ENCODE data around the gene YIPF4.
"Not testable (repeated sequence)": the region's sequence is repeated elsewhere in the genome, so short reads cannot be mapped to it uniquely, and the experiment has no call there.

YIPF4 gene

DNA sequence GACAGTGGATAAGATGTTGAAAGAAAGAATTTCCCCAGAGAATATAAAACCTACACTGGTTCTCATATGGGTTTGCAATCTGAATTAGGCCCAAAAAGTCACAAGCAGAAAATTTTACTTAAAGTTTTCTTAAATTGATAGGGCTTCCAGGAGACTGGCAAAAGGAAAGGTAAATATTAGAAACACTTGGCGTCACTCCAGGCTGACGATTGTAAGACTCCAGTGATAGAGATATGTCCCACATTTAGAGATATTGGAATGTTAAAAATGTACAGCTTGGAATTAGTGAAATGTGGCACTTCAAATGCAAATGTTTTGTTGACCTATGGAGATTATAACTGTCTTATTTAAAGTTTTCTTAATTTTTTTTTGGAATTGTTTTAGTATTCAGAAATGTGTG is 14.0 kb downstream of the YIPF4 start:
- CTCF ChIA-PET: no interaction called here
- POLR2A ChIA-PET: no interaction called here
- TF ChIP-seq, protein P1, sequence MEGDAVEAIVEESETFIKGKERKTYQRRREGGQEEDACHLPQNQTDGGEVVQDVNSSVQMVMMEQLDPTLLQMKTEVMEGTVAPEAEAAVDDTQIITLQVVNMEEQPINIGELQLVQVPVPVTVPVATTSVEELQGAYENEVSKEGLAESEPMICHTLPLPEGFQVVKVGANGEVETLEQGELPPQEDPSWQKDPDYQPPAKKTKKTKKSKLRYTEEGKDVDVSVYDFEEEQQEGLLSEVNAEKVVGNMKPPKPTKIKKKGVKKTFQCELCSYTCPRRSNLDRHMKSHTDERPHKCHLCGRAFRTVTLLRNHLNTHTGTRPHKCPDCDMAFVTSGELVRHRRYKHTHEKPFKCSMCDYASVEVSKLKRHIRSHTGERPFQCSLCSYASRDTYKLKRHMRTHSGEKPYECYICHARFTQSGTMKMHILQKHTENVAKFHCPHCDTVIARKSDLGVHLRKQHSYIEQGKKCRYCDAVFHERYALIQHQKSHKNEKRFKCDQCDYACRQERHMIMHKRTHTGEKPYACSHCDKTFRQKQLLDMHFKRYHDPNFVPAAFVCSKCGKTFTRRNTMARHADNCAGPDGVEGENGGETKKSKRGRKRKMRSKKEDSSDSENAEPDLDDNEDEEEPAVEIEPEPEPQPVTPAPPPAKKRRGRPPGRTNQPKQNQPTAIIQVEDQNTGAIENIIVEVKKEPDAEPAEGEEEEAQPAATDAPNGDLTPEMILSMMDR (IDR thresholded peaks at IDR 0.05; ENCODE audit: insufficient read depth, low read length, missing control alignments): no peak
- H3K4me3 ChIP-seq (ENCODE audit: low read depth, low read length): no peak overlapping the region
- DNase-seq (ENCODE audit: low read depth, low spot score): no peak

DNA sequence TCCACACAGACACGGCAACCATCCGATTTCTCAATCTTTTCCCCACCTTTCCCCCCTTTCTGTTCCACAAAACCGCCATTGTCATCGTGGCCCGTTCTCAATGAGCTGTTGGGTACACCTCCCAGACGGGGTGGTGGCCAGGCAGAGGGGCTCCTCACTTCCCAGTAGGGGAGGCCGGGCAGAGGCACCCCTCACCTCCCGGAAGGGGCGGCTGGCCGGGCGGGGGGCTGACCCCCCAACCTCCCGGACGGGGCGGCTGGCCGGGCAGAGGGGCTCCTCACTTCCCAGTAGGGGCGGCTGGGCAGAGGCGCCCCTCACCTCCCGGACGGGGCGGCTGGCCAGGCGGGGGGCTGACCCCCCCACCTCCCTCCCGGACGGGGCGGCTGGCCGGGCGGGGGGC is 15.8 kb downstream of the YIPF4 start:
- DNase-seq (ENCODE audit: low read depth, low spot score); H3K4me3 ChIP-seq (ENCODE audit: low read depth, low read length); POLR2A ChIA-PET; CTCF ChIA-PET: not testable (repeated sequence)

DNA sequence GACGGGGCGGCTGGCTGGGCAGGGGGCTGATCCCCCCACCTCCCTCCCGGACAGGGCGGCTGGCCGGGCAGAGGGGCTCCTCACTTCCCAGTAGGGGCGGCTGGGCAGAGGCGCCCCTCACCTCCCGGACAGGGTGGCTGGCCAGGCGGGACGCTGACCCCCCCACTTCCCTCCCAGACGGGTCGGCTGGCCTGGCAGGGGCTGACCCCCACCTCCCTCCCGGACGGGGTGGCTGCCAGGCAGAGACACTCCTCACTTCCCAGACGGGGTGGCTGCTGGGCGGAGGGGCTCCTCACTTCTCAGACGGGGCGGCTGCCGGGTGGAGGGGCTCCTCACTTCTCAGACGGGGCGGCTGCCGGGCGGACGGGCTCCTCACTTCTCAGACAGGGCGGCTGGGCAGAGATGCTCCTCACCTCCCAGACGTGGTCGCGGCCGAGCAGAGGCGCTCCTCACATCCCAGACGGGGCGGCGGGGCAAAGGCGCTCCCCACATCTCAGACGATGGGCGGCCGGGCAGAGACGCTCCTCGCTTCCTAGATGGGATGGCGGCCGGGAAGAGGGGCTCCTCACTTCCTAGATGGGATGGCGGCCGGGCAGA is 16.4 kb downstream of the YIPF4 start:
- H3K4me3 ChIP-seq (ENCODE audit: low read depth, low read length); DNase-seq (ENCODE audit: low read depth, low spot score); CTCF ChIA-PET; POLR2A ChIA-PET: not testable (repeated sequence)

DNA sequence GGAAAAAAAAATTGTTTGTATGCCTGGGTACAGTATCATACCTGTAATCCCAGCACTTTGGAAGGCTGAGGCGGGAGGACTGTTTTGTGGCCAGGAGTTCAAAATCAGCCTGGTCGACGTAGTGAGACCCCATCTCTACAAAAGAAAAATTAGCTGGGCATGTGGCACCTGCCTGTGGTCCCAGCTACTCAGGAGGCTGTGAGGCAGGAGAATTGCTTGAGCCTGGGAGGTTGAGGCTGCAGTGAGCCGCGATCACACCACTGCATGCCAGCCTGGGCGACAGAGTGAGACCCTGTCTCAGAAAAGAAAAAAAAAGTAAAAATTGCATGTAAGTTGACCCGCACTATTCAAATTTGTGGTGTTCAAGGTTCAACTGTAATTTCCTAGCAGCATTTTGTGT is 32.9 kb downstream of the YIPF4 start:
- TF ChIP-seq, protein P1 (IDR thresholded peaks at IDR 0.05; ENCODE audit: insufficient read depth, low read length, missing control alignments): no peak
- CTCF ChIA-PET: no interaction called here
- DNase-seq (ENCODE audit: low read depth, low spot score): no peak
- H3K4me3 ChIP-seq (ENCODE audit: low read depth, low read length): no peak overlapping the region
- POLR2A ChIA-PET: no interaction called here

DNA sequence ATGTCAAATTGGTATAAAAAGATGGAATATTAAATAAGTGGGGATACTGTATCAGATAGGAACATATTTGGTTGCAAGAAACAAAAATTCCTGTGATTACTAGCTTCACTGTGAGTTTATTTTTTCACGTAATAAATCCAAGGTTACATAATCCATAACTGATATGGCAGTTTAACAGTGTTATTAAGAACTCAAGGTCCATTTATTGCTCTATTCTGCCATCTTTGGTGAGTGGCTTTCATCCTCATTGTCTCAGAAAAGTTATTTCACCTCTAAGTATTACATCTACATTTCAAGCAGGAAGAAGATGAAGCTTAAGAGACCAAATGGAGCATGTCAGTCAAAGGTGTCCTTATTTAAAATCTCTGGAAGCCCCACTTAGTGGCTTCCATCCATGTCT is 37.2 kb downstream of the YIPF4 start:
- DNase-seq (ENCODE audit: low read depth, low spot score): no peak
- CTCF ChIA-PET: interaction anchor here (0.9 to 1.5 kb wide), 2 partner anchors 11 to 19 kb away, joined by 3 read pairs; no protein-coding TSS in a partner anchor
- H3K4me3 ChIP-seq (ENCODE audit: low read depth, low read length): no peak overlapping the region
- TF ChIP-seq, protein P1 (IDR thresholded peaks at IDR 0.05; ENCODE audit: insufficient read depth, low read length, missing control alignments): no peak
- POLR2A ChIA-PET: no interaction called here

DNA sequence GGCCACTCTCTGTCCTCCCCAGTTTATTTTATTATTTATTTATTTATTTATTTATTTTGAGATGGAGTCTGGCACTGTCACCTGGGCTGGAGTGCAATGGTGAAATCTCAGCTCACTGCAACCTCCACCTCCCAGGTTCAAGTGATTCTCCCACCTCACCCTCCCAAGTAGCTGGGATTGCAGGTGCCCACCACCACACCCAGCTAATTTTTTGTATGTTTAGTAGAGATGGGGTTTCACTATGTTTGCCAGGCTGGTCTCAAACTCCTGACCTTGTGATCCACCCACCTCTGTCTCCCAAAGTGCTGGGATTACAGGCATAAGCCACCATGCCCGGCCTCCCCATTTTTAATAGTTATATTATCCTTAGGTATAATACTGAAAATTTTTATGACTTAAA is 51.0 kb downstream of the YIPF4 start:
- CTCF ChIA-PET; POLR2A ChIA-PET; H3K4me3 ChIP-seq (ENCODE audit: low read depth, low read length); DNase-seq (ENCODE audit: low read depth, low spot score): not testable (repeated sequence)

DNA sequence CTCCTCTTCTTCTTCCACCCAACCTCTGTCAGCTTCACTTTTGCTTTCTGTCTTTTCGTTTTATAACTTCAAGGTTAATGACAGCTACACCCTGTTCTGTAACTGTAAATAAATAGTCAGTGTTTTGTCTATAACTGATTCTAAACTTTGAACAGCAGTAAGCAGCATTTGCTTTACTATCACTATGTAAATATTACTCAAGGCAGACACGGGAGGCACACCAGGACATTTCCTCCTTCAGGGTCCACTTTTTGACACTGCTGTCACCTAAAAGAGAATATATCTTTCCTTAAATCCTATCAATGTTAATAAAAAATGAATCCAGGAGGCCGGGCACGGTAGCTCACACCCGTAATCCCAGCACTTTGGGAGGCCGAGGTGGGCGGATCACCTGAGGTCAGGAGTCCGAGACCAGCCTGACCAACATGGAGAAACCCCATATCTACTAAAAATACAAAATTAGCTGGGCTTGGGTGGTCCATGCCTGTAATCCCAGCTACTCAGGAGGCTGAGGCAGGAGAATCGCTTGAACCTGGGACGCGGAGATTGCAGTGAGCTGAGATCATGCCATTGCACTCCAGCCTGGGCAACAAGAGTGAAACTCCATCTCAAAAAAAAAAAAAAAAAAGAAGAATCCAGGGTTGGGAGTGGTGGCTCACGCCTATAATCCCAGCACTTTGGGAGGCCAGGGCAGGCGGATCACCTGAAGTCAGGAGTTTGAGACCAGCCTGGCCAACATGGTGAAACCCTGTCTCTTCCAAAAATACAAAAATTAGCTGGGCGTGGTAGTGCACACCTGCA is 51.7 kb downstream of the YIPF4 start:
- H3K4me3 ChIP-seq (ENCODE audit: low read depth, low read length); POLR2A ChIA-PET; DNase-seq (ENCODE audit: low read depth, low spot score): not testable (repeated sequence)
- CTCF ChIA-PET: interaction anchor here (0.9 kb wide), 1 partner anchor 47 kb away, joined by 3 read pairs; no protein-coding TSS in a partner anchor

DNA sequence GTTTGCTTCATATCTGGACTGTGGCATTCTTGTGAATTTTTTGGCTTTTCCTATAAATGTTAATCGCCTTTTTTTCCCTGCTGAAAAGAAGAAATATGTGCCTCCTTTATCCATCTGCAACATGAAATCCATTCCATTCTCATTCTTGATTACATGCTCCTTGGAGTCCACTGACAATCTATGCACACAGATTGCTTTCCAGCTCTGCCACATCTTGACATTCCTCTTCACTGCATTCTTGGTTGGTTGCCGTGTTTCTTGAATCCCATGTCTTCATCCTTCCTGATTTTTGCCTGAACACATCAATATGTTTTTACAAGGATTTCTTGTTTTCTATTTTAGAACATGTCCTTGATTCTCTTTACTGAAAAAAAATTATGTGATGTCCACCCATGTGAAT is 52.4 kb downstream of the YIPF4 start:
- no peak overlapping the region for H3K4me3 ChIP-seq (ENCODE audit: low read depth, low read length)
- CTCF ChIA-PET: interaction anchor here (0.9 kb wide), 1 partner anchor 48 kb away, joined by 3 read pairs; no protein-coding TSS in a partner anchor
- POLR2A ChIA-PET: no interaction called here

More for the DNA sequence above, 52.4 kb downstream of the YIPF4 start:
- TF ChIP-seq, protein P1 (IDR thresholded peaks at IDR 0.05; ENCODE audit: insufficient read depth, low read length, missing control alignments): no peak
- peak; percentile 54 for DNase-seq (ENCODE audit: low read depth, low spot score)
